HG02981 (cell line): ENCODE data around the gene DDTL.
"Not testable (repeated sequence)": the region's sequence is repeated elsewhere in the genome, so short reads cannot be mapped to it uniquely, and the experiment has no call there.

Source experiments
- ATAC-seq: cut with Tn5 transposase; IDR thresholded peaks from one replicate; pipeline ENCODE4 v1.9.1; 2021; ENCODE audit warnings: mild to moderate bottlenecking, moderate library complexity; ENCODE audit not compliant: unreplicated experiment

Gene DDTL

DNA sequence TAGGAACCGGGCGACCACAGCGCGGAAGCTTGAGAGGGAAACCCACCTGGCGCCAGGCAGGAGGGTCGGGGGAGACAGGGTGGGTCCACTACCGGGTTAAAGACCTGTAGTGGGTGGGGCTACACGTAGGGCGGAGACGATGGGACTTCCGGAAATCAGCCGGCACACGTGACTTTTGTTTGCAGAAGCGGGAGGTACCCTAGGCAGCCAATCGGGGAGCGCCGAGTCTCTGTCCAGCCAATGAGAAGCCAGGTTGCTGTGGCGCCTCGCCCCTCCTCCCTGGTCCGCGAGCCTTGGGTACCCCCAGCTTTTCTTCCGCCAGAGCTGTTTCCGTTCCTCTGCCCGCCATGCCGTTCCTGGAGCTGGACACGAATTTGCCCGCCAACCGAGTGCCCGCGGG lies at the start of gene DDTL:
Gene DDTL (plus strand): TSS at position 321 of the 400 bp plus-strand sequence. CDS start 27 bp downstream, at position 348.
- ATAC-seq: peak; percentile 93

DNA sequence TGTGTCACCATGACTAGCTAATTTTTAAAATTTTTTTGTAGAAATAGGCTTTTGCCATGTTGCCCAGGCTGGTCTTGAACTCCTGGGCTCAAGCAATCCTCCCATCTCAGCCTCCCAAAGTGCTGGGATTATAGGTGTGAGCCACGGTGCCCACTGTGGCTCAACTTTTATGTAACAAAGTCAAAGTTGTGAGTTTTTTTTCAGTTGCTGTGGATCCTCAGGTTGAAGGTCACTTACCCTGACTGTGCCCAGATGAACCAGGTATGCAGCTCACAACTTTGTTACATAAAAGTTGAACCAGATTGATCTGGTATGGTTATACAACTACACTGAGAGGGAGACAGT lies 46.4 kb upstream of the DDTL start:
- ATAC-seq: not testable (repeated sequence)

DNA sequence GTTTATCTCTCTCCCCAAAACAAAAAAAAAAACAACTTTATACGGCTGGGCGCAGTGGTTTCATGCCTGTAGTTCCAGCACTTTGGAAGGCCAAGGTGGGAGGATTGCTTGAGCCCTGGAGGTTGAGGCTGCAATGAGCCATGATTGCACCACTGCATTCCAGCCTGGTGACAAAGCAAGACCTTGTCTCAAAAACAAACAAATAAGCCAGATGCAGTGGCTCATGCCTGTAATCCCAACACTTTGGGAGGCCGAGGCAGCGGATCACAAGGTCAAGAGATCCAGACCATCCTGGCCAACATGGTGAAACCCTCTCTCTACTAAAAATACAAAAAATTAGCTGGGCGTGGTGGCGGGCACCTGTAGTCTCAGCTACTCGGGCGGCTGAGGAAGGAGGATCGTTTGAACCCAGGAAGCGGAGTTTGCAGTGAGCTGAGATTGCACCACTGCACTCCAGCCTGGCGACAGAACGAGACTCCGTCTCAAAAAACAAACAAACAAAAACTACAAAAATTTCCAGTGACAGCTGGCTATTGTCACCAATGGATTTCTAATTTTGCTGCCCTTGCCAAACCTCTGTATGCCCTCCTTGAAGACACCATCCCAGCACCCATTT lies 45.0 kb upstream of the DDTL start:
- not testable (repeated sequence) for ATAC-seq

DNA sequence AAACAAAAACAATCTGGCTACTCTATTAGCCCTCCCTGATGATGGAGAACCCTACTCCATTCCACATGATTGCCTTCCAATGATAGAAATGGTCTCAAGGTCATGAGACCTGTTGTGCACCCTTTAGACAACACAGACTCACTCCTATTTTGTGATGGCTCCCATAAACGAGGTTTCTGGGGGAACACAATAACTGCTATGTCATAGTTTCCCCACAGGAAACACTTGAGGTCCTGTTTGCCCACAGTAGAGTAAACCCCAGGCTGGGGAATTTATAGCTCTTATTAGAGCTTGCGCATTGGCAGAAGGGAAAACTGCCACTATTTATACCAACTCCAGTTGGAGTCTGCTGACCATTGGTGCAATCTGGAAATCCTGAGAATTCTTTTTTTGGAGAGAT lies 43.8 kb upstream of the DDTL start:
- no peak for ATAC-seq

DNA sequence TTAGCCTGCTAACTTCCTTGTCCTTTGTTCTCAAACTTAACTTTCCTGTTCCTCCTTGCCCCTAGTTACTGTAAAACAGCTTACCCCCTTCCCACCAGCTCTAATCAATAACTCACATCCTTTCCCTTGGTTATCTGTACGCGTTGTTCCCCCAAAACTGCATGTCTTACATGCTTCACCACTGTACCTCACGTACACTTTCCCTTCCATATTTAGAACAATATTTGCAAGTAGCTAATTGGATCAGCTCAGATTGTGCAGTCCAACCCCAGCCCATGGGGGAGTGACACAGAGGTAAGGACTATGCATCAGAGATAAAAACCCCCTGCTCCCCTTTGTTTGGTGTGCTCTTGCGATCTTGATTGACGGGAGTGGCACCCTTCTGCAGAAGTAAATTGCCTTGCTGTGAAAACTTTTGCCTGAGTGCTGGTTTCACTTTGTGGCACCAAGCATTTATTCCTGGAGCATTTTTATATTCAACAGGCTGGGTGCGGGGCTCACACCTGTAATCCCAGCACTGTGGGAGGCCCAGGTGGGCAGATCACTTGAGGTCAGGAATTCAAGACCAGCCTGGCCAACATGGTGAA lies 41.6 kb upstream of the DDTL start:
- no peak for ATAC-seq

DNA sequence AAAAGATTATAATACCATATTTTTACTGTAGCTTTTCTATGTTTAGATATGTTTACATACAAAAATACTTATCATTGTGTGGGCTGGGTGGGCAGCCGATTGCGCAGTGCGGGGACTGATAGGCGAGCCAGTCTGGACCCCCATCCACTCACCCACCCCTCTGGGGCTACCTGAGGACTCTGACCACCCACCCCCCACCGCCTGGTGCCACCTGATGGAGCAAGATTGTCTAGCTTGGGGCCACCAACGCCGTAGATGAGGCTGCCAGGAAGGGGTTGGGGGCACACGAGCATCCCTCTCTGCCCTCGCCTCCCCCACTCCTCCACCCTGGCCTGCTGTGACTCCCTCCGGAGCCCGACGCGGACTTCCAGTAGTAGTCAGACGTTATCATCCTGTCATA lies 40.1 kb upstream of the DDTL start:
- ATAC-seq: no peak

DNA sequence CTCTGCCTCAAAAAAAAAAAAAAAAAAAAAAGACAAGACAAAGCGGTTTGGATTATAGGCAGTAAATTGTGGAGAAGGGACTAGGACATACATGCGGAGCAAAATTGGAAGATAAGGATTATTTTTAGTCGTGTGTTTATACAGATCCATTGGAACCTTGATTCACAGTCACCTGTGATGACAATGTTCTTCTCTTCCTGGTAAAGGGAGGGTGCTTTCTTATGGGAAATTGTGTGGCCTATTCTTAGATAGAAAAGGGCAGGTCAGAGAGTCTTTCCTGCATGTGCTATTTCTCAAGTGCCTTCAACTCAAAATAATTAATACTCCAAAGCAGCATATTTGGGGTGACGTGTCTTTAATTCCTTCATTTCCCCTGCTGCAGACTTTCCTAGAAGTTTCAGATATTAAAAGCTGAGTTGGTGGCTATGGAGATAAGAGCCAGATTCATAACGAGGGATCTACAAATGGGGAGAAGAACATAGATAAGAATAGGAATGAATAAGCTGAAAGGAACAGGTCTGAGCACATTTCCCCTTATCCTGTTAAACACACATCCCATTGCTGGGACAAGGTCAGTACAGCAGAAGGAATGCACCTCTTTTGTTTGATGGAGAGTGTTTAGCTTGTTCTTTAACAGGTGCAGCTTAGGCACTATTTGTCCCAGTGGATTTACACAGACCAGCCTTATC lies 28.2 kb upstream of the DDTL start:
- no peak for ATAC-seq

DNA sequence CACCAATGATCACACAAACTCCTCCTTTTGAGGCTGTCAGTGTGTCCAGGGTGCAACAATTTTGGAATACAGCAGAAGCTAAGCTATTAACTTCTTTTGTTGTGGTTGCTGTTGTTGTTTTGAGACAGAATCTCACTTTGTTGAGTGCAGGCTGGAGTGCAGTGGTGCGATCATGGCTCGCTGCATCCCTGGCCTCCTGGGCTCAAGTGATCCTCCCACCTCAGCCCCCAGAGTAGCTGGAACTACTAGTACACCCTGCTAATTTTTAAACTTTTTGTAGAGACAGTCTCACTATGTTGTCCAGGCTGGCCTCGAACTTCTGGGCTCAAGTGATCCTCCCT lies 27.7 kb upstream of the DDTL start:
- no peak for ATAC-seq

DNA sequence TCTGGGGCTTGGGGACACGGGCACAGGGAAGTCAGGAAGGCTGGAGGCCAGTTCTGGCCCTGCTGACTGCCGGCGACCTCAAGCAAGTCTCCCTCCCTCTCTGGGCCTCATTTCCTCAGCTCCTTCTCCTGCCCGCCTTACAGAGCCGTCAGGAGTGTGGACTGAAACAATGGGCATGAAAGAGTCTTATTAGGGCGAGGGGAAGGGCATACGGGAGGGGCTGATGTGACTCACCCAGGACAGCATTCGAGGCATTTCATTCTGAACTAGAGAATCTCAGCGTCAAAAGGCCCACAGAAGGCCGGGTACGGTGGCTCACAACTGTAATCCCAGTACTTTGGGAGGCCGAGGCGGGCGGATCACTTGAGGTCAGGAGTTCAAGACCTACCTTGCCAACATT lies 26.5 kb upstream of the DDTL start:
- not testable (repeated sequence) for ATAC-seq

DNA sequence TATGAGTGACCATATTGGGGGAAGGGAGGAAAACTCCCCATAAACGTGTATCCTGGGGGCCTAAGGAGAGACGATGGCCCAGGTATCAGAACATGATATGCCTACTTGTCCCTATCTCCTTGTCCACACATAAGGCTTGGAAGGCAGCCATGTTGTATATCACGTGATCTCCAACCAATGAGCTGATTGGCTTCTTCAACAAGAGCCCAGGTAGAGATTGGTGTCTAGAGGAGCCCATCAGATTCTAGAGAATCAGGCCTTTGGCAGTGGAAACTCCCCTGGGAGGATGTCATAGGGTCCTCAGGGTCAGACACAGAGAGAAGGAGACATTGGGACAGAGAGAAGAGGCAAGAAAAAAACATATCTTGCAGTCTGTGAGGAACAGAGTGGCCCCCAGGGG lies 19.3 kb upstream of the DDTL start:
- ATAC-seq: not testable (repeated sequence)

DNA sequence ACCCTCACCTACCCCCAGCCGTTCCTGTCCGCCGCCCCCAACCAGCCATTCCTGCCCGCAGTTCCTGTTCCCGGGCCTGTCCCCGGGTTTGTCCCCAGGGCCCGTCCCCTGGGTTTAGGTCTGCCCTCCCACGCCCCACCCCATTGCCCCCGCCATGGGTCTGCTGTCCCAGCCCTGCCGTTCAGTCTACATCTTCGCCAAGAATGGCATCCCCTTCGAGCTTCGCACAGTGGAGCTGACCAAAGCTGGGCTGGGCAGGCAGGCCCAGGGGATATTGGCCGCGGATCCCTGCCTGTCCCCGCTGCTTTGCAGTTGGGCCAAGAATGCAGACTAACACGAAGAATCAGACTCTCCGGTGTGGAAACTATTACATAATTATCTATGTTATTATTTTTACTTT lies 16.9 kb upstream of the DDTL start:
- ATAC-seq: not testable (repeated sequence)

DNA sequence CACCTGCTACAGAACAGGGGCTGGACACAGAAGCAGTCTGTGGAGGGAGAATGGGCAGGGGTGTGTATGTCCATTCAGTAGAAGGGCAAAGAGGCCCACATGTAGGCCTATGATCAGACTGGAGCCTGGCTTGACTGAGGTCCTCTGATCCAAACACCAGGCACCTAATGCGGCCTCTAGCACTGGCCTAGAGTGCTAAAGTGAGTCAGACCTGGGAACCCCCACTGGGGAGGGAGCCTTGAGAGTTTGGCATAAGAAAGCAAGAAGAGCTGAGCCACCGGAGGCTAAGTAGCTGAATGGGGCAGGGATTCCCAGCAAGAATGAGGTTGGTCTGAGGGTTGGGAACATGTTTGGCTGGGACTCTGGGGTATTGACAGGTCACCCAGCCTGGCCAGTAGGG lies 15.3 kb upstream of the DDTL start:
- not testable (repeated sequence) for ATAC-seq

DNA sequence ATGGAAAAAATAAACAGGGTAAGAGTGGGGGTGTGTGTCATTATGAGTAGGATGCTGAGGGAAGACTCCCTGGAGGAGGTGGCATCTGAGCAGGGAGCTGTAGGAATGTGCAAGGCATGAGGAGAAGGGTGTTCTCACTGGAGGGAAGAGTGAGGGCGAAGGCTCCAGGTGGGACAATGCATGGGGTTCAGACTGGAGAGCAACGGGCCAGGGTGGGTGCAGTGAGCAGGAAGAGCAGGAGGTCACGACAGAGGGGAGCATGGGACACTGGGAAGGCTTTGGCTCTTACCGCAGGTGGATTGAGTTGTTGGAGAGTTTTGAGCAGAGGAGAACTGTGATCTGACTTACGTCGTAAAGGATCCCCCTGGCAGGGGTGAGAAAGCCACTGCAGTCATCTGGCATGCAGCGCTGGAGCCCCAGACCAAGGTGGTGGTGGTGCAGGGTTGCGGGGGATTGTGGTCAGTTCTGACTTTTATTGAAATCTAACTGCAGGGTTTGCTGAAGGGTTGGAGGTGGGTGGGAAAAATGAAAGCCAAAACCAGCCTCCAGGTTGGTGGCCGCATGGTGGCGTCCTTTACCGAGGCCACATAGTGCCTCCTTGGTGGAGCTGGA lies 13.8 kb upstream of the DDTL start:
- not testable (repeated sequence) for ATAC-seq

DNA sequence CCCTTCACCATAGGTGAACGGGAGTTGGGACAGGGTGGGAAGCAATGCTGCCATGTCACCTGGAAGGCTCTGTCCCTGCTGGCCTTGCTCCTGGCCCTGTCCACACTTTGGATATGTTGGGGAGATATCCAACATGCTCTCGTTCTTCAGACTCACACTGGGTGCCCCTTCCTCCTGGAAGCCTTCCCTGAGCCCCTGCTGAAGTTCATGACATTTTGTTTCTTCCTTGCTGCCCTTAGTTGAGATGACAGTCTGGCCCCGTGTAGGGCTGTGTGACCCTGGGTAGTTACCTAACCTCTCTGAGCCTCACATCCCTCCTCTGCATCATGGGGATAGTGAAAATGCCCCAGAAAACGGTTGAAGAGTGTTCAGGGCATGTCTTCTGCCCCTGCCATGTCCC lies 13.2 kb upstream of the DDTL start:
- ATAC-seq: not testable (repeated sequence)

DNA sequence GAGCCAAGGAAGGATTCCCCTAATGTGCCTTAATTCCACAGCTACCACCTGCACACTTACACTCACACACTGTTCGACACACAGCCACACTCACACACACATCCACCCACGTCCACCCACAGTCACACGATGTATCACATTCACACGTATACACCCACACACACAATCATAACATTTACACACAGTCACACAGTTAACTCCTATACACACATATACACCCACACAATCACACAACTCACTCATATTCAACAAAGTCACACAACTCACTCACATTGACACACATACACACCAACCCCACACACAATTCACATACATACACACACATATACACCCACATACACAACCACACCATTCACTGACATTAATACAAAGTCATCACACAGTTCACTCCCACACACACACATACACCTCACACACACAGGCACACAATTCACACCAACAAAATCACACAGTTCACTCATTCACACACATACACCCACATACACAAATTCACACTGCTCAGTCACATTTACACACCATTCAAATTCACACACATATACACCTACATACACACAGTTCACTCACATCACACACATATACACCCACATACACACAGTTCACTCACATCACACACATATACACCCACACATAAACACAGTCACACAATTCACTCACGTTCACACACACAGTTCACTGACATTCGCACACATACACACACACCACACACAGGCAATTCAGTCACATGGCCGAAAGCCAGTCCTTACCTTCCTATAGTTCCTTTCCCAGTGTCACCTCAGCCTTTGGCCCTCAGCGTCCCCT lies 12.3 kb upstream of the DDTL start:
- ATAC-seq: not testable (repeated sequence)

DNA sequence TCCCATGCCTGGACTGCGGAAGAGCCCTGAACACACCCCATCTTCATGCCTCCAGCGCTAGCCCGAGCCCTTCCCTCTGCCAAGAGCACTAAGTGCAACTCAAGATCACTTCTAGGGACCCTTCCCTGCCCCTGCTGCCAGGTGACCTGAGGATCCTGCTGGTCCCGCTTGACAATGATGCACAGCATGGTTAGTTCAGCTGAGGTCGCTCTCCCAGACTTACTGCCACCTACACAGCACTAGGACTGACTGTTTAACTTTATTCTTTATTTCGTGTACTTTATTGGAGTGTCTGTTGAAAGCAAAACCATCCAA lies 11.7 kb upstream of the DDTL start:
- ATAC-seq: not testable (repeated sequence)

DNA sequence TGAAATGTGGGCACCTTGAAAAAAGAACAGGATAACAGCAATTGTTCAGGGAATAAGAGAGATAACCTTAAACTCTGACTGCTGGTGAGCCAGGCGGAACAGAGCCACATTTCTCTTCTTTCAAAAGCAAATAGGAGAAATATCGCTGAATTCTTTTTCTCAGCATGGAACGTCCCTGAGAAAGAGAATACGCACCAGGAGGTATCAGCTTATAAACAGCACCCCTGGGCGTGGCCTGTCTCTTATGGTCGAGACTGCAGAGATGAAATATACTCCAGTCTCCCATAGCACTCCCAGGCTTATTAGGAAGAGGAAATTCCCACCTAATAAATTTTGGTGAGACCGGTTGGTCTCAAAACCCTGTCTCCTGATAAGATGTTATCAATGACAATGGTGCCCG lies 10.8 kb upstream of the DDTL start:
- not testable (repeated sequence) for ATAC-seq

DNA sequence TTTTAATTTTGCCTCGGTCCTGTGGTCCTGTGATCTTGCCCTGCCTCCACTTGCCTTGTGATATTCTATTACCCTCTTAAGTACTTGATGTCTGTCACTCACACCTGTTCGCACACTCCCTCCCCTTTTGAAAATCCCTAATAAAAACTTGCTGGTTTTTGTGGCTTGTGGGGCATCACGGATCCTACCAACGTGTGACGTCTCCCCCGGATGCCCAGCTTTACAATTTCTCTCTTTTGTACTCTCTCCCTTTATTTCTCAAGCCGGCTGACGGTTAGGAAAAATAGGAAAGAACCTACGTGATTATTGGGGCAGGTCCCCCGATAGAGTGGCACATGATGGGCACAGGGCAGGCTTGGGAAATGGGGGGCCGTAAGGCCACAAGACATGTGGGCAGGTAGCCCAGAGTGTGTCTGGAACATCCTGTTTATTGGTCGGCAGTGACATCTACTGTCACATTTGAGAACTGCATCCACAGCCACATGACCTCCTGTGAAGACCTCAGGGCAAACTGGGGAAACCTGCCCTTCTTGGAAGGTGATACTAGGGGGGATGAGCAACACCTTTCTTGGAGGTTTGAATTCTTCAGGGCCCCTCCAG lies 10.3 kb upstream of the DDTL start:
- not testable (repeated sequence) for ATAC-seq

DNA sequence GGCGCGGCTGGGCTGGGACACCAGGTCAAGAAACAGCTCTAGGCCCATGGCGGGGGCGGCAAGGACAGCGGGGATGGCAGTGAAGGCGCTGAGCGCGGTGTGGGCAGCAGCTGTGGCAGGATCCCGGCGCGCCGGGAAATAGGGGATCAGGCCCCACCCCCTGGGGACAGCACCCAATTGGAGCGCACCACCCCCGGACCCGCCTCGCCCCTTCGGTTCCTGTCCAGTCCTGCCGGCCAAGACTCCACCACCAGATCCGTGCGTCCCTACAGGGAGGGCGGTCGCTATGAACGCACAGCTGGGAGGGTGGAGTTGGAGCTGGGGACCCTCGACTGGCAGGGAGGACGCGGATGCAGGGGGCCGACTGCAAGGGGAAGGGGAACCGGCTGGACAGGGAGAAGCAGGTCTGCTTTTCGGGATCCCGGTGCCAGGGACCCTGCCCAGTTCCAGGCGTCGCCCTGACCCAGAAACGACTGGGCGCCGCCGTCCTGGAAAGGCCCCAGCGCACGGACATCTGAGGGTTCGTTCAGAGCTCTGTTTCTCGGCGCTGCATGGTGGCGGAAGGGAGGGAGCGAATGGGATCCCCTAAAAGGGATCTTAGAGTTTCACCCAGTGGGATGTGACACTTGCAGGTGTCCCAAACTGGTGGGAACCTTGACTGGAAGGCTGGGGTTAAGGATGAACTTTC lies 5.5 kb upstream of the DDTL start, which contains the start of gene GSTT2B:
Gene GSTT2B (minus strand): TSS at position 112 of the 688 bp plus-strand sequence. CDS start 64 bp downstream, at position 48.
- ATAC-seq: not testable (repeated sequence)

DNA sequence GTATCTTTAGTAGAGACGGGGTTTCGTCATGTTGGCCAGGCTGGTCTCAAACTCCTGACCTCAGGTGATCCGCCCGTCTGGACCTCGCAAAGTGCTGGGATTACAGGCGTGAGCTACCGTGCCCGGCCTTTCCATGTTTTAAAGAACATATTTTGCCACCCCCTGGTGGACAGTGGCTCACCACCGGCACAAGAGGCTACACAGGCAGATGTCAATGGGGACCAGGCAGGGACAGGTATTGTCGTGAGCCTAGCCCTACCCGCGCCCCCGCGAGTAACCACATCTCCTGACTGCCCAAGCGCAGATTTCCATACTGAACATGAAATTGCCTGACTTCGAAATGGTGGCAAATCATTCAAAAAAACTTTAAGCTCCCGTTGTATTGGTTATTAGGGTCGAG lies 594 bp upstream of the DDTL start:
- ATAC-seq: not testable (repeated sequence)
